Measurements from ENCODE around the gene TAF7.
"Not testable (repeated sequence)": the region's sequence is repeated elsewhere in the genome, so short reads cannot be mapped to it uniquely, and the experiment has no call there.

The TAF7 gene

GRCh38 chr5:141343953-141344463 is 23.4 kb upstream of the TAF7 start:
- no peak overlapping the region for H3K4me3 ChIP-seq (replicated peaks; ENCODE audit: insufficient read depth, low read length)
- no peak overlapping the region for H3K27ac ChIP-seq (replicated peaks)
- TF ChIP-seq CTCF (IDR thresholded peaks at IDR 0.05; ENCODE audit: insufficient read depth, low read length) (no peak), REST (IDR thresholded peaks at IDR 0.05; ENCODE audit: insufficient replicate concordance, low read depth) (no peak), POLR2AphosphoS5 (IDR thresholded peaks at IDR 0.05; ENCODE audit: low read depth) (no peak), SPI1 (IDR thresholded peaks at IDR 0.05; ENCODE audit: borderline replicate concordance, low read depth) (no peak)
- no peak for DNase-seq (ENCODE audit: low read depth in 1 of 2, low spot score in 1 of 2)
- H3K27me3 ChIP-seq (ENCODE audit: insufficient read depth, poor library complexity, severe bottlenecking) = no peaks in the 10 kb centered on the region

- Histone ChIP-seq H3K4me3 (replicated peaks; ENCODE audit: insufficient read depth, low read length) (no peak within 1 kb of the TSS), H3K27me3 (ENCODE audit: insufficient read depth, poor library complexity, severe bottlenecking) (no peaks in the 10 kb centered on the region), H3K27ac (replicated peaks) (no peak within 1 kb of the TSS)
- TF ChIP-seq POLR2AphosphoS5 (IDR thresholded peaks at IDR 0.05; ENCODE audit: low read depth) (no peak), REST (IDR thresholded peaks at IDR 0.05; ENCODE audit: insufficient replicate concordance, low read depth) (no peak), GABPA (IDR thresholded peaks at IDR 0.05; ENCODE audit: low read depth) (no peak), SPI1 (IDR thresholded peaks at IDR 0.05; ENCODE audit: borderline replicate concordance, low read depth) (no peak), CTCF (IDR thresholded peaks at IDR 0.05; ENCODE audit: insufficient read depth, low read length) (peak; percentile 10)
- peak in 1 of 2 experiments; percentile 9 for DNase-seq (ENCODE audit: low read depth in 1 of 2, low spot score in 1 of 2)
These were observed 22.8 kb upstream of the TAF7 start, which contains the start of gene PCDHGA3 for GRCh38 chr5:141343242-141343952. Gene PCDHGA3, plus strand, starts transcription at chr5:141343829. Its CDS starts 205 bp downstream, at chr5:141344034.

GRCh38 chr5:141342773-141343172 is 22.2 kb upstream of the TAF7 start:
- H3K27ac ChIP-seq (replicated peaks) = no peak overlapping the region
- no peak for DNase-seq (ENCODE audit: low read depth in 1 of 2, low spot score in 1 of 2)
- no peak for TF ChIP-seq GABPA (IDR thresholded peaks at IDR 0.05; ENCODE audit: low read depth)
- no peak for TF ChIP-seq REST (IDR thresholded peaks at IDR 0.05; ENCODE audit: insufficient replicate concordance, low read depth)
- TF ChIP-seq CTCF (IDR thresholded peaks at IDR 0.05; ENCODE audit: insufficient read depth, low read length) = no peak
- no peak for TF ChIP-seq SPI1 (IDR thresholded peaks at IDR 0.05; ENCODE audit: borderline replicate concordance, low read depth)
- no peaks in the 10 kb centered on the region for H3K27me3 ChIP-seq (ENCODE audit: insufficient read depth, poor library complexity, severe bottlenecking)
- no peak overlapping the region for H3K4me3 ChIP-seq (replicated peaks; ENCODE audit: insufficient read depth, low read length)

- DNase-seq (ENCODE audit: low read depth in 1 of 2, low spot score in 1 of 2); H3K4me3 ChIP-seq (replicated peaks; ENCODE audit: insufficient read depth, low read length); H3K27ac ChIP-seq (replicated peaks); H3K27me3 ChIP-seq (ENCODE audit: insufficient read depth, poor library complexity, severe bottlenecking): not testable (repeated sequence)
These were observed 20.3 kb upstream of the TAF7 start for GRCh38 chr5:141340781-141341354.

Measured in HL-60 (cell line).